GM19324 (cell line): ENCODE data around the gene SPTBN4.
"Not testable (repeated sequence)": the region's sequence is repeated elsewhere in the genome, so short reads cannot be mapped to it uniquely, and the experiment has no call there.

Source experiments
- ATAC-seq: cut with Tn5 transposase; IDR thresholded peaks from one replicate; pipeline ENCODE4 v1.9.1; 2021; ENCODE audit warnings: mild to moderate bottlenecking, moderate library complexity; ENCODE audit not compliant: unreplicated experiment, low FRiP score

Gene SPTBN4

GRCh38 chr19:40466985-40467734 lies at the start of gene SPTBN4:
TSS of gene SPTBN4 (plus strand) at chr19:40467001. CDS start at chr19:40472622, 5,621 bp downstream.
- ATAC-seq, result no peak

GRCh38 chr19:40417643-40417981 lies 49.2 kb upstream of the SPTBN4 start:
- no peak for ATAC-seq

GRCh38 chr19:40418040-40418439 lies 48.8 kb upstream of the SPTBN4 start:
- ATAC-seq, result no peak

- ATAC-seq, result no peak
These were observed 47.7 kb upstream of the SPTBN4 start for GRCh38 chr19:40419066-40419612.

GRCh38 chr19:40419780-40420179 lies 47.0 kb upstream of the SPTBN4 start:
- no peak for ATAC-seq

- no peak for ATAC-seq
These were observed 46.4 kb upstream of the SPTBN4 start for GRCh38 chr19:40420451-40420765.

GRCh38 chr19:40420766-40421765 lies 45.7 kb upstream of the SPTBN4 start:
- ATAC-seq, result peak; percentile 43

- no peak for ATAC-seq
These were observed 44.6 kb upstream of the SPTBN4 start for GRCh38 chr19:40421993-40422747.

- ATAC-seq, result no peak
These were observed 43.8 kb upstream of the SPTBN4 start for GRCh38 chr19:40422748-40423566.

GRCh38 chr19:40423938-40424337 lies 42.9 kb upstream of the SPTBN4 start:
- ATAC-seq, result no peak

- no peak for ATAC-seq
These were observed 42.0 kb upstream of the SPTBN4 start for GRCh38 chr19:40424637-40425449.

GRCh38 chr19:40425450-40426287 lies 41.1 kb upstream of the SPTBN4 start, which contains the start of gene SERTAD1:
TSS of gene SERTAD1 (minus strand) at chr19:40425992. CDS start at chr19:40423546, 2,446 bp downstream.
- peak; percentile 89 for ATAC-seq

- ATAC-seq, result not testable (repeated sequence)
These were observed 38.6 kb upstream of the SPTBN4 start for GRCh38 chr19:40428197-40428596.

- not testable (repeated sequence) for ATAC-seq
These were observed 36.6 kb upstream of the SPTBN4 start for GRCh38 chr19:40430242-40430641.

GRCh38 chr19:40431698-40432097 lies 35.1 kb upstream of the SPTBN4 start:
- no peak for ATAC-seq

- ATAC-seq, result not testable (repeated sequence)
These were observed 34.0 kb upstream of the SPTBN4 start for GRCh38 chr19:40432760-40433159.

GRCh38 chr19:40433391-40434216 lies 33.2 kb upstream of the SPTBN4 start:
- peak; percentile 66 for ATAC-seq
